Stimulated activated CD8-positive, alpha-beta memory T cell treated with anti-CD3 and anti-CD28 coated beads, Interleukin-15, amount 100 ng/mL, for 1 hour (primary cell): ENCODE data around the gene ARSI.
"Not testable (repeated sequence)": the region's sequence is repeated elsewhere in the genome, so short reads cannot be mapped to it uniquely, and the experiment has no call there.

Experiments used
- DNase-seq: peaks from one replicate; pipeline ENCODE4 v3.0.0-alpha.2; 2020; ENCODE audit warnings: low read depth

The ARSI gene

GRCh38 chr5:150265870-150266383 is 36.8 kb downstream of the ARSI start:
- DNase-seq: no peak

DNA sequence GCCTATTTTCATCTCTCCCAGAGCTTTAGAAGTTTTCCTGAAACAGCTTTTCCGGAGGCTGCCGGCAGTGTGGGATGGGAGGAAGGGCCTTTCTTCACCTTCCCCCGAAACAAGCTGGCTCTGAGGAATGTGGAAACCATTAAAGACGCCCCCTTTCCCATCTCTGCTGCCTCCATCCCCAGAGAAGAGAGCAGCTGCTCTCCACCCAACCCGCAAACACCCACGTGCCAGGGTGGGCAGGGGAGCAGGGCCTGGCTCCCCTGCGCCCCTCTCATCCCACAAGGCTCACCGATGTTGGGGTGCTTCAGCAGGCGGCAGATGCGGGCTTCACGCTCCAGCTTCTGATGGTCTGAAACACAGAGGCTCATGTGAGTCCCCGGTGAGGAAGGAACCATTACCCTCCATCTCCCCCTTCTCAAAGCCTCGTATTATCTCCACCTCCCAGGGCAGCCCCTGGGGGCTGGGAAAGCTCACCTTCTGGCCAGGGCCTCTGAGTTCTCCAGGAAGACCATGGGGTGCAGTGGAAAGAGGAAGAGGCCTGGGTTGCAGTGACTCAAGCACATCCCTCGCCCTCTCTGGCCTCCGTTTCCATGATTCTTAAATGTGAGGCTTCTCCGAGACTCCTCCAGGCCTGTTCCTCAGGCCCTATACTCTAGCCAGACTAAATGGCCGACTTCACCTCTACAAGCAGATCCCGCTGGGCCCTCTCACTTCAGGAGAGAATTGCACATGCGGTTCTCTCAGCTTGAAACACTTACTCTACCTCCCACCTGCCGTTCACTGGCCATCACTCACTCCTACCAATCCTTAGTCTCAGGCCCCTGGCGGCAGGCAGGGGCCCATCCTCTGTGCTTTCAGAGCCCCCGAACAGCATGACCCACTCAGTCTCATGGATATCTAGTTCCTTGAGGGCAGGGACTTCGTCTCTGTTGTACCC is 37.8 kb downstream of the ARSI start:
- DNase-seq: no peak

DNA sequence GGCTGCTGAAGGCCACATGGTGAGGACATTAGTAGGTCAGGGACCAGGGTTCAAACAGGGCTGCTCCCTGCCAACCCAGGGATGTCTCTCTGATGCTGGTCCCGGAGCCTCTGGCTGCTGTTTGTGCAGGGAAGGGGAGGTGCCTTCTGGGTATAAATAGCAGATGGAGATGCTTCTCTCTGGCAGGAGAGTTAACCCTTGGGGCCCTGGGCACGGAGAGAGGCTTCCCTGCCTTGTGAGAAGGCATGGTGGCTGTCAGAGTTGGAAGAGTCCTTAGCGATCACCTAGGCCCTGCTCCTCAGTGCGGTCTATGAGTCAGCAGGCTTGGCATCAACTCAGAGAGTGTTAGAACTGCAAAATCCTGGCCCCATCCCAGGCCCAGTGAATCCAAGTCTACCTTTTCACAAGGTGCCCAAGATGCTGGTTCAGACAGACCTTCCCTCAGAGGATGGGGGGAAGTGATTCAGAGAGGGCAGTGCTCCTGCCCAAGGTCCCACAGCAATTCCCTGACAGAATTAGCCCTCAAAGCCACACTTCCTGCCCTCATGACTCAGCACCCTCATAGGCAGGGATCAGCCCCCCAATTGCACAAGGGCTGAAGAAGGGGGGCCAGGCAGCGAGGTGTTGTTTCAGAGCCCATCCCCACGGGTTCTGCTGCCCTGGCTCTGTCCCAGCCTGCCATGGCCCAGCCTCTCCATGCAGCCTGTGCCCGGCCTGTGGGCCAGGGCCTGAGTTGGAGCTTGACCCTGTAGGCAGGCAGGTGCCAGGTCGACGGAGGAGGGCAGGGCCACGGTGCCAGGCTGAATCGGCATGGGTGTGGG is 38.7 kb downstream of the ARSI start:
- no peak for DNase-seq

- no peak for DNase-seq
These were observed 39.3 kb downstream of the ARSI start for GRCh38 chr5:150263375-150263775.

- DNase-seq: no peak
These were observed 40.2 kb downstream of the ARSI start for GRCh38 chr5:150262502-150262901.

DNA sequence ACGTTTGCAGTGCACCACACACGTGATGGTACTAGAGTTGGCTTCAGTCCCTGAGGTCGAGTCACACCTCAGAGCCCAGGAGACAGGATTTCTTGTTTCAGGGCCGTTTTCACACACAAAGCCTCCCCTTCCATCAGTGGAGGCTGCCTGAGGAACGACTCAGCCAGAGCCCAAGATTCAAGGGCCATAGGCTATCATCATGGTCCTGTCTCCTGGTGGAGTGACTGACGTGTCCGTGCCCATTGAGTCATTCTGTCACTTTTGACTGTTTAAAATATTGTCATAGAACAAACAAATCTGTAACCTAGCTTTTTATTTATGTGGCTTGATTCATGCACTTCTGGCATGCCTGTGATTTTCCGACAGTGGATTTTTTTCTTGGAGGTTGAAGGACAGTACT is 41.5 kb downstream of the ARSI start:
- DNase-seq: no peak

GRCh38 chr5:150258130-150258529 is 44.6 kb downstream of the ARSI start:
- DNase-seq: no peak

- no peak for DNase-seq
These were observed 45.3 kb downstream of the ARSI start for GRCh38 chr5:150257424-150257823.

DNA sequence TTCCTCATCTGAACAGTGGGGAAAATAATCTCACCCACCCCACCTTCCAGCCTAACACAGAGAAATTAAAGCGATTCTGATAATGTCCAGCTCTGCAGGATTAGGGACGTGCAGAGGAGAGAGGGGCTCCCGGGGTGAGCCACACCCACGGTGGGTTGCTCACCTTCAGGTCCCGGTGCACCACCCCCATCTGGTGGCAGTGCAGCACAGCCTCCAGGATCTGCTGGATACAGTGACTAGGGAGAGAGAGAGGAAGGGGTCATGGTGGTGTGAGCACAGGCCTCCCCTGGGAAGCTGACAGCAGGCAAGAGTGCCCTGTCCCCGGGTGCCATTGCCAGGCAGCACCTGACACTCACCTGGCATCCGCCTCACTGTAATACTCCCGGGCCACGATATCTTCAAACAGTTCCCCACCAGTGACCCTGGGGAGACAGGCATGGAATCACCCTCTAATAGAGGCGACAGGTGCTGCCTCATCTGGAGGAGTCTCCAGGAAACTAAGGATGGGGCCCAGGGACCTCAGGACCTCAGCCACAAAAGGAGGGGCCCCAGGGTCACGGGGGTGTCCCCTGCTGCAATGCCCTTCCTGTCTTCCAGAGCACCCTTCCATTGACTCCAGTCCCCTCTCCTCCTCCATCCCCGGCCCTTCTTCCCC is 46.2 kb downstream of the ARSI start:
- no peak for DNase-seq

DNA sequence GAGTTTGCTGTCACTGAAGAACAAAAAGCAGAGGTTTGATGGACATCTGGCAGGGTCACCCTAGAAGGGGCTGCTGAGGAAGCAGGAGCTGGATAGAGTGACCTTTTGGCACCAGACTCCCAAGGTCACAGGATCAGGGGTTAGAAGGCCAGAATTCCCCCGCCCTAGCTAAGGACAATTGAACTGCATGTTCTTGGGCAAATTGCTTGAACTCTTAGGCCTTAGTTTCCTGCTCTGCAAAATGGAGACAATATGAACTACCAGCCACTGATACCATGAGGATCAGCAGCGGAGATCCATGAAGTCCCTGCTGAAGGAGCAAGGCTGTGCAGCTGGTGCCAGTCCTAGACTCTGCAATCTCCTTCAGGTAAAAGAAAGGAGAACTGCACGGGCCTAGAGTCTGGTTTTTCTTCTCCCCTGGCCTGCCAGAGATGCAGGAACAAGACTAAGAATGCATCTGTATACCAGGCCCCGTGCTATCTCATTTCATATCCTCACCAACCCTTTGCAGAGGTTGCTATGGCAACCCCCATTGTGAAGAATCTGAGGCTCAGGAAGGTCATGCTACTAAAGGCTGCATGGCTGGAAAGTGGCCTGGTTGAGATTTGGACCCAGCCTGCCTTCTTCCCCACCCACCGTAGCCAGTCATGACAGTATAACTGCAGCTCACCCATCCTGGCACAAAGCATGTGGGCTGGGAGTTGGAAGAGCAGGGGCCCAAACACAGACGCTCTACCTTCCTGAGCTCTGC is 46.9 kb downstream of the ARSI start:
- DNase-seq: no peak

GRCh38 chr5:150254774-150255173 is 47.9 kb downstream of the ARSI start:
- DNase-seq: no peak

DNA sequence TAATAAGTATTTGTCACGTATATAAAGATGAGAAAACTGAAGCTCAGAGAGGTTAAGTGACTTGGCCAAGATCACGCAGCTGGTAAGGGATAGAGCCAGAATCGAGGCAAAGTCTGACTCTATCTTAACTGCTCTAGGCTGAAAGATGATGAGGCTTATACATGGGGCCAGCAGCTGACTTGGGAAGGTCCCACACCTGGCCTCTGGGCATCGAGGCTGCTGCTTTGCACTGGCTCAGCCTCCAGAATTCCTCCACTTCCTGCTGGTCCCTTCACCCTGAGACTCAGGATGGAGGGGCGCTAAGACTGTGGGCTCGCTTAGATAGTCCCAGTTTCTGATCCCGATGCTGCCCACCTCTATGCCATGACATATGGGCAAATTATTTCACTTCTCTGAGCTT is 48.3 kb downstream of the ARSI start:
- no peak for DNase-seq

GRCh38 chr5:150253416-150254208 is 49.1 kb downstream of the ARSI start:
- no peak for DNase-seq

GRCh38 chr5:150252489-150252888 is 50.2 kb downstream of the ARSI start:
- no peak for DNase-seq

- no peak for DNase-seq
These were observed 51.2 kb downstream of the ARSI start for GRCh38 chr5:150251504-150251903.

DNA sequence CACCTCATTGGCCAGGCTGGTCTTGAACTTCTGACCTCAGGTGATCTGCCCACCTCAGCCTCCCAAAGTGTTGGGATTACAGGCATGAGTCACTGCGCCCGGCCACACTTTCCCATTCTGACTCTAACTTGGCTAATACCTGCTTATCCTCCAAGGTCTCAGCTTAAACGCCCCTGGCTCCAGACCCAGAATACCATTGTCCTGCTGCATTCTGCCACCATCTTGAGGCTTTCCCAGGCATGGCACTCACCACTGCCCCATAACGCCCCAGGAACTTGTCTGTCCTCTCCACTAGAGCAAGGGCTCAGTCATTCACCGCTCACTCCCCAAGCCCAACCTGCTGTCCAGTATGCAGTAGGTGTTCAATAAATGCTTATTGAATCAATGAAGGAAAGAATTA is 53.0 kb downstream of the ARSI start:
- no peak for DNase-seq

GRCh38 chr5:150248946-150249345 is 53.8 kb downstream of the ARSI start:
- no peak for DNase-seq

DNA sequence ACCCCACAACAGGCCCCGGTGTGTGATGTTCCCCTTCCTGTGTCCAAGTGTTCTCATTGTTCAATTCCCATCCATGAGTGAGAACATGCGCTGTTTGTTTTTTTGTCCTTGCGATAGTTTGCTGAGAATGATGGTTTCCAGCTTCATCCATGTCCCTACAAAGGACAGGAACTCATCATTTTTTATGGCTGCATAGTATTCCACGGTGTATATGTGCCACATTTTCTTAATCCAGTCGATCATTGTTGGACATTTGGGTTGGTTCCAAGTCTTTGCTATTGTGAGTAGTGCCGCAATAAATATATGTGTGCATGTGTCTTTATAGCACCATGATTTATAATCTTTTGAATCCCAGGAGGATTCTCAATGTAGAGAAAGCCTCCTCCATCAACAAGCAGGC is 54.2 kb downstream of the ARSI start:
- DNase-seq: not testable (repeated sequence)

- no peak for DNase-seq
These were observed 55.0 kb downstream of the ARSI start for GRCh38 chr5:150247726-150248125.

DNA sequence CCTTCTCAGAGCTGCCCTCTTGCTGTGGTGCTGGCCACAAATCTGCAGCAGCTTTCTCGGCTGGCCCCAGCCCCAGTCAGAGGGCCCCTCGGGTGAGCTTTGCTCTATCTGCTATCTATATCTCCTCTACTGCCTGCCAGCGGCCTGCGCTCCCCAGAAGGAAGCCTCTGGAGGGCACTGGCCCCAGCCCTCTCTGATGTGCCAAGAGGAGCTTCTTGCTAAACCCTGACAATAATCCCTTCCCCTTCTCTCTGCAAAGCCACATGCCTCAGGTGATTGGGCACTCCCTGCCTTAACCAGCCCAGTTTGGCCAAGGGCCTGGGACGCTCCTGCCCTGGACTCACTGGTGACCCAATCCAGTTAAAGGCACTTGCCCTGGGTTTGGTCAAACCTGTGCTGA is 55.9 kb downstream of the ARSI start:
- no peak for DNase-seq

DNA sequence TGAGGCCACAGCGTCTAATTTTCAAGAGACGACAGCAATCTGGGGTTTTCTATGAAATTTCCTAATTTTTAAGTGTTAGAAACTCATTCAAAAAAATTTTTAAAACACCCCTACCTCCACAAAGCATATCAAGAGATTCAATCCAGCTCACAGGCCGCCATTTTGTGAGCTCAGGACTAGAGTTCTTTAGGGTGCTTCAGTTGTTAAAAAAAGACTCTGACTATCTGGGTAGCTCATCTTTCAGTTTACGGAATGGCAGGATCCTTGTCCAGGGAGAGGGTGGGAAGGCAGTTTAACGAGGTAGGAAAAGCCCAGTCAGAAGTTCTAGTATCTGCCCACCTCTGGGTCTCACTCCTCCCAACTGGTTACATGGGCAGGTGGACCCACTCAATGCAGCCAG is 56.3 kb downstream of the ARSI start:
- no peak for DNase-seq
